Amniotic epithelial cell (primary cell): ENCODE results near the gene PAGE4.

Experiments used
- DNase-seq: peaks from one replicate; pipeline ENCODE4 v3.0.0-alpha.2; 2010; ENCODE audit warnings: low read depth

Gene PAGE4

GRCh38 chrX:49829016-49829415 lies at the start of gene PAGE4:
PAGE4 (plus strand) TSS chrX:49829303; CDS start chrX:49830429, 1,126 bp downstream.
- DNase-seq, result no peak

- no peak for DNase-seq
Observed at GRCh38 chrX:49784747-49785280, 44.3 kb upstream of the PAGE4 start.

GRCh38 chrX:49792376-49792775 lies 36.7 kb upstream of the PAGE4 start:
- DNase-seq, result no peak

GRCh38 chrX:49793686-49794085 lies 35.4 kb upstream of the PAGE4 start:
- DNase-seq, result no peak

GRCh38 chrX:49799828-49800227 lies 29.3 kb upstream of the PAGE4 start:
- DNase-seq, result no peak

- no peak for DNase-seq
Observed at GRCh38 chrX:49809891-49810632, 19.0 kb upstream of the PAGE4 start.

GRCh38 chrX:49812177-49812576 lies 16.9 kb upstream of the PAGE4 start:
- no peak for DNase-seq

- no peak for DNase-seq
Observed at GRCh38 chrX:49816435-49816834, 12.7 kb upstream of the PAGE4 start.

GRCh38 chrX:49838374-49838773 lies 9.3 kb downstream of the PAGE4 start:
- DNase-seq, result peak; percentile 1

- DNase-seq, result peak; percentile 51
Observed at GRCh38 chrX:49840679-49841078, 11.6 kb downstream of the PAGE4 start.

- DNase-seq, result no peak
Observed at GRCh38 chrX:49842621-49843020, 13.5 kb downstream of the PAGE4 start.

GRCh38 chrX:49844611-49845010 lies 15.5 kb downstream of the PAGE4 start:
- no peak for DNase-seq

GRCh38 chrX:49845701-49846403 lies 16.7 kb downstream of the PAGE4 start:
- DNase-seq, result no peak

- DNase-seq, result no peak
Observed at GRCh38 chrX:49846522-49846921, 17.4 kb downstream of the PAGE4 start.

- no peak for DNase-seq
Observed at GRCh38 chrX:49848275-49848674, 19.2 kb downstream of the PAGE4 start.

- no peak for DNase-seq
Observed at GRCh38 chrX:49850028-49850427, 20.9 kb downstream of the PAGE4 start.

GRCh38 chrX:49853661-49854060 lies 24.6 kb downstream of the PAGE4 start:
- DNase-seq, result no peak

GRCh38 chrX:49856819-49857218 lies 27.7 kb downstream of the PAGE4 start:
- no peak for DNase-seq

- DNase-seq, result no peak
Observed at GRCh38 chrX:49858341-49858740, 29.2 kb downstream of the PAGE4 start.

GRCh38 chrX:49859491-49859890 lies 30.4 kb downstream of the PAGE4 start:
- no peak for DNase-seq

- no peak for DNase-seq
Observed at GRCh38 chrX:49860867-49861535, 31.9 kb downstream of the PAGE4 start.

- no peak for DNase-seq
Observed at GRCh38 chrX:49862093-49862492, 33.0 kb downstream of the PAGE4 start.

- DNase-seq, result no peak
Observed at GRCh38 chrX:49868739-49869138, 39.6 kb downstream of the PAGE4 start.
